ENCODE results near the gene OR6A2.

The OR6A2 gene

DNA sequence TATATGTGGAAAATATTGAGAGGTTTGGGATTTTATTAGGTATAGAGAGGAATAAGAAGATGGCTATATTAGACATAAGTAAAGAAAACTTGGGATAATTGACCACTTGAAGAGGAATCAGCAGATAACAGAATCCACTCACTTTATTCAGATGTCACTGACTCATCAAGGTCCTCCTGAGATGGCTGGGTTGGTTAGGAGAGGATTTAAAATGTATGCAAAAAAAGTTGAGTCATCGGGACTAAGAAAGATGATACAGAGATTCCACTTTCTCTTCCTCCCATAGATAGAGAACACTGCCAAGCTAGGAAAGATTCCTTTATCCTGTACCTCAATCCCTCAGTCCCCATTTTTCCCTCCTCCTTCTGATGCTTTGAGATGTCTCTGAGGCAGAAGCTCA is at the start of gene OR6A2:
Gene OR6A2, minus strand, starts transcription at position 288 of the 400 bp plus-strand sequence. CDS start 3,981 bp downstream, outside the sequence.
- TF ChIP-seq, protein P1, sequence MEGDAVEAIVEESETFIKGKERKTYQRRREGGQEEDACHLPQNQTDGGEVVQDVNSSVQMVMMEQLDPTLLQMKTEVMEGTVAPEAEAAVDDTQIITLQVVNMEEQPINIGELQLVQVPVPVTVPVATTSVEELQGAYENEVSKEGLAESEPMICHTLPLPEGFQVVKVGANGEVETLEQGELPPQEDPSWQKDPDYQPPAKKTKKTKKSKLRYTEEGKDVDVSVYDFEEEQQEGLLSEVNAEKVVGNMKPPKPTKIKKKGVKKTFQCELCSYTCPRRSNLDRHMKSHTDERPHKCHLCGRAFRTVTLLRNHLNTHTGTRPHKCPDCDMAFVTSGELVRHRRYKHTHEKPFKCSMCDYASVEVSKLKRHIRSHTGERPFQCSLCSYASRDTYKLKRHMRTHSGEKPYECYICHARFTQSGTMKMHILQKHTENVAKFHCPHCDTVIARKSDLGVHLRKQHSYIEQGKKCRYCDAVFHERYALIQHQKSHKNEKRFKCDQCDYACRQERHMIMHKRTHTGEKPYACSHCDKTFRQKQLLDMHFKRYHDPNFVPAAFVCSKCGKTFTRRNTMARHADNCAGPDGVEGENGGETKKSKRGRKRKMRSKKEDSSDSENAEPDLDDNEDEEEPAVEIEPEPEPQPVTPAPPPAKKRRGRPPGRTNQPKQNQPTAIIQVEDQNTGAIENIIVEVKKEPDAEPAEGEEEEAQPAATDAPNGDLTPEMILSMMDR (conservative IDR thresholded peaks at IDR 0.05), result no peak
- no peak within 1 kb of the TSS for H3K27ac ChIP-seq

DNA sequence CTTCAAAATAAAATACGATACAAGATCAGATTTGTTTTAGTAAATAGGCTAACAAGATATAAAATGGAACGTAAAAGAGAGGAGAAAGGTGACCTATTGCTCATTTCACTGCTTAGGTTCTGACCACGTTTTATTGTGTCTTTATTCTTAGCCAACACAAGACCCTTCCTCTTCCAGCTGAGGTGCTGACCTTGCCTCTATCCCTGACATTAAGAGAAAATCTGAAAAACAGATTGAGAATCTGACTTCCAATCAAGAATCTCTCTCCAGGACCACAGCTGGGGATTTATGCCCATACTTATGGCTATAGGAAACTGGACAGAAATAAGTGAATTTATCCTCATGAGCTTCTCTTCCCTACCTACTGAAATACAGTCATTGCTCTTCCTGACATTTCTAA is 45.9 kb upstream of the OR6A2 start, which contains the start of gene OR10A5:
Gene OR10A5, plus strand, starts transcription at position 301 of the 400 bp plus-strand sequence. Its CDS starts 0 bp downstream, at position 301.
- H3K27ac ChIP-seq, result no peak within 1 kb of the TSS
- TF ChIP-seq, protein P1 (conservative IDR thresholded peaks at IDR 0.05), result no peak

DNA sequence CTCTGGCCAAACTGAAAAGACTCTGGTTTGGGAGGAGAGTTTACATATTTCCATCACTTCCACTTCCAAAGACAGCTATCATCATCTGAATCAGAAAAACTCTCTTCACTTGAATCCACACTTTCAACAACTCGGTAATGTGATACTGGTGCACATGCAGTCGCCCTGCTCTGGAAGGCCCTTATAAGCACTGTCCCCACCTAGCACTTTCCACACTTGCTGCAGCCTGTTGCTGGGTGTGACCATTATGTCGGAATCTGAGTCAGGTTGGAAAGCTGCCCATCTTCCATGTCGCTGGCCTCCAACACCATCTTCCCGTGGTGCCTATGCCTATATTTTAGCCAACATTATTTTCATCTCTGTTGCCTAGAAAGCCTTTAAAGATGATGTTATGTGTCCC is 44.9 kb upstream of the OR6A2 start:
- TF ChIP-seq, protein P1 (conservative IDR thresholded peaks at IDR 0.05), result no peak

DNA sequence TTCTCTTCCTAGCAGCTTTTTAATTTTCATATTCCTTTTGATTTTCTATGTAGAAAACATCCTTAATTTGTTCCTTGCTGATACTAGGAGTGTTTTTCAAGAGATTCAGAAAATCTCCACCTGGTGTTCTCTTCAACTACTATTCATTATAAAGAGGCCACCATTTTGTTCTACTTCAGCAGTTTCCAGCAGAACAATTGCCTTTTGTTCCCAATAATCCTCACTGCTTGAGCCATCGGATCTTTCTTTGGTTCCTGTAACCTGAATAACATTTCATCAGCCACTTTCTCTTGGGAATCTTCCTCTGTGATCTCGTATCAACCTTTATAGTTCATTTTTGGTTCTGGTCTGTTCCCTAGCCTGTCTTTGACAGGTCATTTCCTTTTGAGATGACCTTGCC is 44.2 kb upstream of the OR6A2 start:
- H3K27ac ChIP-seq, result no peak overlapping the region

More for the DNA sequence above, 44.9 kb upstream of the OR6A2 start:
- H3K27ac ChIP-seq, result no peak overlapping the region

DNA sequence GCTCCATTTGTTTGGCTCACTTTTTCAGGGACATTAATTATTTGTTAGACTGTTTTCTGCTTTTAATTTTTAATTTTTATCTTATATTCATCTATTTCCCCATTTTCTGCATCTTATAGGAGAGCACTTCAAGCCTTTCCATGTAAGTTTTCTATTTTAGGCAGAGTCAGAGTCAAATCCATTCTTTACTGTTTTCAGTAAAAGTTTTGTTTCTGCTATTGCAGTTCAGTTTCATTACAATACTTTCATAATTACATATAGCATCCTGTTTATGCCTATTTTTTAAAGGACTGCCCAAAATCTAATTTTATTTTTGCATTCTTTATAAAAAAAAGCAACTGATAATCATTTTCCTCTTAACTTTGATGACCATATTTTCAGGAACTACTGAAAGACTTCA is 42.2 kb upstream of the OR6A2 start:
- no peak overlapping the region for H3K27ac ChIP-seq
- TF ChIP-seq, protein P1 (conservative IDR thresholded peaks at IDR 0.05), result no peak

More for the DNA sequence above, 44.2 kb upstream of the OR6A2 start:
- TF ChIP-seq, protein P1 (conservative IDR thresholded peaks at IDR 0.05), result no peak

DNA sequence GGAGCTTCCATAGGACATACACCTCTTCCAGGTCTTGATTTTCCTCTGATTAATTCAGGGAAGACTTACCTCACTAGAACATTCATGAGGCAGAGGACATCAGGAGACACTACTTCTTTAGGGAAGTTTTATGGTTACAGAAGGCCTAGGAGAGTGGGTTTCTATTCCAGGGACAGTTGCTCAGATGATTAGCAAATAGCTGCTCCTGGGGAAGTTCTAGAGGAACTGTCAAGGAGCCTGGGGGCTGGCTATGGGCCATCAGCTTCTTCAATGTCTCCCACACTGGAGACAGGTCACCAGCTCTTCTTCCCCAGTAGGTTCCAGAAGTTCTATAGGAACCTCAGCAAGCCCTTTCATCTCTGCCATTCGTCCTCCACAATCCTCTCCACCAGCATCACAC is 34.5 kb upstream of the OR6A2 start:
- TF ChIP-seq, protein P1 (conservative IDR thresholded peaks at IDR 0.05), result no peak
- H3K27ac ChIP-seq, result no peak overlapping the region

DNA sequence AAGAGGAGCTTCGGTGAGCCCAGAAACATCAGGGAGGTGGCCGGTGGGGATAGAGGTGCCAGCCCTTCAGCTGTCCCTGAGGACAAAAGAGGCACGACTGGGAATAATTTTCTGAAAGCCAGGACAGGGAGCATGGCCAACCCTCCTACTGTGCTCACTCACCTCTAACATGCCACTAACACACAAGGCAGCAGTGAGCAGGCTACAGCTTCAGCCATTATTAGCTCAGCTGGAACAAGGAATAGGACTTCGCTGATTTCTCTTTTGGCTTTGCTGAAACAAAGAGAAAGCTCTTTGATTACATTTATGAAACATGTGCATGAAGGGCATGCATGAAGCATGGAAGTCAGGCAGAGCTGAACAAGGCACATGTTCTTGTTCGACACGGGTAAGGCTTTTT is 33.9 kb upstream of the OR6A2 start:
- TF ChIP-seq, protein P1 (conservative IDR thresholded peaks at IDR 0.05), result no peak
- no peak overlapping the region for H3K27ac ChIP-seq

Data from VCaP (cell line).